GM18526 (cell line): ENCODE data around the gene VPS41.

Experiments
- POLR2A ChIP-seq: IDR thresholded peaks from 3 replicates; pipeline ENCODE4 v1.6.1; 2011; ENCODE audit not compliant: insufficient read length; ENCODE audit errors: extremely low read depth

VPS41 gene

DNA sequence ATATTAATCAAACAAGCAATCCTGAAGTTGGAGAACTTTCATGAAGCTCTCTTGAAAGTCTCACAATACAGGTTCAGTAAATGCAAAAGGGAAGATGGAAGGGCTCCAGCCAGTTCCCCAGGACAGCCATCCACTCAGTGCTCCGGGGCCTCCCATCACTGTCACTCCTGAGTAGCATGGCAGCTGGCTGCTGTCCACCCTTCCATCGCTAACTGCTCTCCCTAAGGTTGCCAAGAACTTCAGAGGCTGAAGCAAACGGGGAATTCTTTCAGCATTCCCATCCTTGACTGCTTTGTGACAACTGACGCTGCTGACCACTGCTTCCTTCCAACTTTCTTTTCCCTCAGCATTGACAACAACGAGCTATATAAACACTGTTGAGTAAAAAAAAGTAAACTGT lies 69.1 kb downstream of the VPS41 start:
- no peak for TF ChIP-seq POLR2A

DNA sequence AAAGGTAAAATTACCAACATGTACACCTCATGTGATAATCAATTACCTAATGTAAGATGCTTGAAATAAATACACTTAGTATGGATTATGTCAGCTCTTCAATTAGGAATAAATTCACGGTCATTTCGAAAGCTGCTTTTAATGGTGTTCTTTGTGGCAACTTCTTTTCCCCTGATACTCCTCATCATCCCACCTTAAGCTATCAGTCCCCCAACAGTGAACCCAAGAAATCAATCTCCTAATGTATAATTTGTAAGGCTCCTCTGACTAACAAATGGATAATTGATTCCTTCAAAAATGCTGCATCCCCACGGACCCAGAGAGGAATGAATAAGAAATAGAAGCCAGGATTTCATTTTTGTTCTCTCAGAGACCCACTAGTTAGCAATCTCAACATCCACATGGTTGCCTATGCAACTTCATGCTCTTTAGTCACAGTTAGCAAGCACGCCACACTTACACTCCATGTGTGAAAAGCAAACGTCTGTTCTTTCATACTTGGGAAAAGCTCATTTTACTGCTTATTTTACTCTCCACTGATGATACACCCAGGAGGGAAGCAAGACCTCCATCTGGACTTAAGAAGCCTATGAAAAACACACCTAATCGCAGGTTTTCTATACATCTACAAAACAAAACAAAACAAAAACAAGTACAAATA lies 70.1 kb downstream of the VPS41 start:
- TF ChIP-seq POLR2A = no peak

DNA sequence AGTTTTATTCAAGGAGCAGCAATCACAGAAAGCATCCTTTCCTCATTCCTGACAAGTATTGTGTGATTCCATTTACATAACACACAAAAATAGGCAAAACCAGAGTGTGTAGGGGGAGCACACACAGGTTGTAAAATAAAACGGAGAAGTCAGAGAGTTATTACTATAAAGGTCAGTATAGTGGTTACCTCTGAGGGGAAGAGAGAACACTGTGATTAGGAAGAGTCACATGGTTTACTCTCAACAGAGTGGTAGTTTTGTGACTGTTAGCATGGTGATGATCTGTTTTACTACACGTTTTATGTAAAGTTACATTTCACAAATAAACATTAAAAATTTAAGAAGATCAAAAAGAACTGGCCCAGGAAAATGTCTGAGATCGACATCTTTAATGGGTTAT lies 74.6 kb downstream of the VPS41 start:
- no peak for TF ChIP-seq POLR2A

DNA sequence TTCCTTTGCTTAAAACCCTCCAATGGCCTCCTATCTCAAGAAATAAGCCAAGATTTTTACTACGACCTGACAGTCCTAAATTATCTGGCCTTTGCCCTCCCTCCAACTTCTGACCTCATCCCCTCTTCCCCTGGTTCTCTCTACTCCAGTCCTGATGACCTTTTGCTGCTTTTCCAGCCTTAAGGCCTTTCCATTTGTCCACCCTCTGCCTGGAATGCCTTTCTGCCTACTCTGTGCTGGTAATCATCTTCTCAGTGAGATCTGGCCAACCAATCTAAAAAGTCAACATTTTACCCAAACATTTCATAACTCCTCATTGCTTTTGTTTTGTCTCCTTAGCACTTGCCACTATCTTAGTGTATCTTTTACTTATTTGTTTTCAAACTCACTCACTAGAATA lies 75.7 kb downstream of the VPS41 start:
- no peak for TF ChIP-seq POLR2A

DNA sequence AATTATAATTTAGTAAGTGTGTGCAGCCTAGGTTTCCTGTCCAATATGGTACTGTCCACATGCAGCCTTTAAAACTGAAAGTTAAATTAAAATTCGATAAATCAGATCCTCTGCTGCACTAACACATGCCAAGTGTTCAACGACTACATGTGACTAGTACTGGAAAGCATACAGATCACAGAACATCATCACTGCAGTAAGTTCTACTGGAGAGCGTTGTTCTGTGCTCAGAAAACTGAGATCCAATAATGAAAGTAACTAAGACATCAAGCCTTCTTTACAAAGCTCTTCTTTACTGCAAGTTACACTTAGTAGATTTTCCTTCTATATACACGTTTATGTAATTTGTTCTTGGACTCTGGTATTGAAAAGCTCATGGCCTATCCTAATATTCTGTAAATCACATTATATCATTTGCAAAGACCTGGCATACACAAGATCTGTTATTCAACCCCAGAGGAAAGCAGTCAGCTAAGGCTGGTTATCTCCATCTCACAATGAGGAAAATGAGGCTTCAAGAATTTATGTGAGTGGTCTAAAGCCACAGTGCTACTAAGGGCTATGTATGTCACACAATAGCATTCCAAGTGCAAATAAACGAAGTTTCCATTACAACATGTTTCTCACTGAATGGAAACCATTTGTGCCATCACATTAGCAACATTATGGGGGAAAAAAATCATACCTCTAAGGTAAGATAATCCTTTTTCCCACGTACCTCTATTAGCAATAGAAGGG lies 77.6 kb downstream of the VPS41 start:
- no peak for TF ChIP-seq POLR2A

DNA sequence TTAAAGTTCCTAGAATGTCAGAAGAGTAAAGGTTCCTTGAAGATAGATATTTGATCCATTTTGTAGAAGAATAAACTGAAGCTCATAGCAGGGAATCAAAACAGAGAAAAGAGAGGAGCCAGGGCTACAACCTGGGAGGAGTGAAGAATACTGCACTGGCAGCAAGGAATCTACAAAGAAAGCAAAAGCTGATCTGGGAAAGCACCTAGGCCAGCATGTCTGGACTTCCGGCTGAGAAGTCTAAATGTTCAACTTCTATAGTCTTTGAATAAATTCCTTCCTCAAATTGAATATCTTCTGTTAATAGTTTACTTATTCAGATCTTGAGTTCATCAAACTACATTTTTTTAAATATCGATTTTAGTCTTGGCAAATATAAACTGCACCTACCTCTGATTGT lies 78.2 kb downstream of the VPS41 start:
- no peak for TF ChIP-seq POLR2A

DNA sequence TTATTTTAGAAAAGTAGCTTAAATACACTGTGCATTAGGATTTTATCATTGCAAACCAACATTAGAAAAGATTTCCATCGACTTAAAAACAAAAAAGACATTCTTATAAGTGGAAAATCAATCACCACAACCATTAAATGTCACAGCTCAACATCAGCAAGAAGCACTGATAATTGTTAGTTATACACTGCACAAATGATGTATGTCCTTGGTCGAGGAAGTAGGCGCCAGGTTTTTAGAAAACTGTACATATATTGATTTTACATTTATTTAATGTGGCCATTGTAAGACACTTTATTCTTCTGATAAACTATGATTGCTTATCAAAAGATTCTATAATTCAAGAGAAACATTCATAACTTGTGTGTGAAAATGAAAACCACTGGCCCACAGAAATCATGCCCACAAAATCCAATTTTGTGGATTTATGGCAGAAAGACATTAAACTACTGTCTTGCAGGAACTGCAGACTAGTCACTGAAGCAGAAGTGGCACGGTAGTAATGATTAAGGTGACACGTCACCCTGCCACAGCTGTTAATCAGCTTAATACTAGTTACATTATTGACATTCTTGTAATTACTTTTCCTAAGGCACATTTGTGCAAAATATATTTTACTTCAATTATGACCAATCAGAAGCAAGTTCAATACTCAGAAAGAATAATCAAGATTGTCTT lies 79.4 kb downstream of the VPS41 start:
- no peak for TF ChIP-seq POLR2A

DNA sequence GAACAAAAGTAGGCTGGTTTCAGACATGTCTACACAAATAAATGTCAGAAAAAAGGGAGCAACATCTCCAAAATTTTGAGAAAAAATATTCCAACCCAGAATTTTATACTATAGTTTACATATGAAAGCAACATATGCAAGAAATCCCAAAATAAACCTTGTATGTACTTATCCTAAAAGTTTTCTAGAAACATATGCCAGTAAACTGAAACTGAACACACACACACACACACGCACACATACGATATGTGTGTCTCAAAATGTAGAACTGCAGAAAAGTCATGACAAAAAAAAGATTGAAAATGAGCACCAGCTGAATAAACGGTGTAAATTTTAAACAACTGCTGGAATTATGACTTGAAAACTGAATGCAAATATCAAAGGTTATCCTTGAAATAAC lies 81.0 kb downstream of the VPS41 start:
- no peak for TF ChIP-seq POLR2A

DNA sequence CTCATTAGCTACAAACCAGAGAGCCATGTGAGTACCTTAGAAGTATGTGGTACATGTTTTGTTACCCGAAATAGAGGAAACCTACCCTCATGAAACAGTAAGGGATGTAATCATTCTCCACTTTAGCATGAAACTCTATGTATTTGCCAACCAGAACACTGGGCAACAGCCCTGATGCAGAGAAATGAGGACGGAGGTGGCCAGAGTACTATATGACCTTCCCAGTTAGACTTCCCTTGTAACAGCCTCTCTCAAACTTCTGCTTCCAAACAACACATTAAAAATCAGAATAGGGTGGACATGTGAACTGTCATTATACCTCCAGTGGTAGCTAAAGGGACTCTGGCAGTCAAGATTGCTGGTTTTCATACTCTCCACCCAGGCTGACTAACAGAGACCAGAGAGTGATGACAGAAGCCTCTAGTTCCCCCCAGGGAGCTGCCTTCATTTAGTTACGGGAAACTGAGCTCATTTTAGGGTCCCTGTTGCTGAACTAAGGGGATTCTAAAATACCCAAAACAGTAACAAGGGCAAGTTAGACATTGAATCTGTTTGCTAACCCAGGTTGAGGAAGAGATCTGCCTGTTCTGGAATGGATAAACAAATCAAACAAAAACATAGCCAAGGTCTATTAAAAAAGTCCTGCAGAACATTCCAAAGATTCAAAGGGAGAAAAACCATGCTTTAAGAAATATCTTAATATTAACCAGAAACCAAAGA lies 83.1 kb downstream of the VPS41 start:
- TF ChIP-seq POLR2A = no peak

DNA sequence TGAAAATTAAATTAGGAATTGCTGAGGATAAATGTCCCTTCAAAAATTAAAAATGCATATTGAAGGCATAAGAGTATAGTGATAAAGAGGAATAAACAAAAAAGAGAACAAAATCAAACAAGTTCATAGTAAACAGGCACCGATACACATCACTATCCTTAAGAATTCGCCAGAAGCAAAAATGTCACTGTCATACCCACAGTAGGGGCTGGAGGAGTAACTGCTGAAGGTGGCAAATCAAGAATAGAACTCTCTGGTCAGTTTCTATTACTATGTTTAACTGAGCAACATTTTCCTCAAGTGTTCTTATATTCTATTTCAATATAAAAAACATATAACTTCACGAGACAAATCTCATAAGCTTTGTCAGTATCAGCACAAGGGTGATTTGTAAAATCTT lies 84.0 kb downstream of the VPS41 start:
- TF ChIP-seq POLR2A = no peak

DNA sequence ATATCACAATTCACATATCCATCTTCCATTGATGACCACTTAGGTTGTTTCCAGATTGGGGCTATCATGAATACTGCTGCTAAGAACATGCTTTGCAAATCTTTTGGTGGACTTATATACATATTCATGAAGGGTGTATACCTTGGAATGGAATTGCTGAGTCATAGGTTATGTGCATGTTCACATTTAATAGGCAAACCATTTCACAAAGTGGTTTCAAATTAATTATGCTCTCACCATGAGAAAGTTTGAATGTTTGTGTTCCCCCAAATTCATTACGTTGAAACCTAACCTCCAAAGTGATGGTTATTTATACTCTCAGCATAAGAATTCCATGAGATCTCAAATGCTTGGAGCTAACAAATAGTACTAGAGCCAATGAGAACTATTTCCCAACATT lies 86.4 kb downstream of the VPS41 start:
- TF ChIP-seq POLR2A = no peak

DNA sequence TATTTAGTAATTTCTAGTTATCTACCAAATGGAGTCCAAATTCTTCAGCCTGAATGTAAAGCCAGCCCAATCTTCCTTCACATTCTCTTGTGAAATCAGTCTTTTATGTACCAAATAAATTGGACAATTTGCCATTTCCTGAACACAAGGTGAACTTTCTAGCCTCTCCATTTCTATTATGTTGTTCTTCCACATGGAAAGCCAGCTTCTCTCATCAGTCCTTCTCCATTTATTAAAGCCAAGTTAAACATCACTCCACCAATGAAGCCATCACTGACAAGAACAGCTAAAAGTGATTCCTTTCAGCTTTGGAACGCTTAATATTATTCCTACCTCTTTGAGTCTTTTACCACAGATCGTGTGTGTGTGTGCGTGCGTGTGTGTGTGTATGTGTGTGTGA lies 88.4 kb downstream of the VPS41 start:
- TF ChIP-seq POLR2A = no peak

DNA sequence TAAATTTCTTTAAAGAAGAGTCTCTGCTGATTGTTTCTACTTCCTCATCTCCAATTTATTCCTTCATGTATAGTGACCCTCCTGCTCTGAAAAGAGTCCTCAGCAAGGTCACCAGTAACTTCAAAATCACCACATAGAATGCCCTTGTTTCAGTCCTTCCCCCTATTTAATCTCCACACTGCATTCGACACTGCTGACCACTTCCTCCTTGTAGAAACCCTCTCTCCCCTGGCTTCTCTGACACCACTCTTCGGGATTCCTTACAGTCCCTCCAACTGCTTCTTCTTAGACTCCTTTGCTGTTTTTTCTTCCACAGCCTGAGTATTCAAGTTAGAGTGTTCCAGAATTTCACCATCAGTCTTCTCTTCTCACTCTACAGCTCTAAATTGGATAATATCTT lies 89.5 kb downstream of the VPS41 start:
- no peak for TF ChIP-seq POLR2A

DNA sequence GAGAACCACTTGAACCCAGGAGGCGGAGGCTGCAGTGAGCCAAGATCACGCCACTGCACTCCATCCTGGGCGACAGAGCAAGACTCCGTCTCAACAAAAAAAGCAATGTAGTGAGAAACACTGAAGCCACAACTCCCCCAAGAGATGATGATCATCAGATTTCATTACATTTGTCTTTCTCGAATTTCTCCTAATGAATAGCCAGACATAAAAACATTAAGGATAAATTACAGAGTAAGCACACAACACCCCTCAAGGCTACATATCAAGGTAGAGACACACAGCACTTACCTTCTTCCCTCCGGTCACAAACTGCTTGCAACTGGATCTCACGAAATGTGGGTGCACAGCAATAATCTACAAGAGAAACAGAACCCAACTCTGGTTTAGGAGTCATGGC lies 91.5 kb downstream of the VPS41 start:
- no peak for TF ChIP-seq POLR2A

DNA sequence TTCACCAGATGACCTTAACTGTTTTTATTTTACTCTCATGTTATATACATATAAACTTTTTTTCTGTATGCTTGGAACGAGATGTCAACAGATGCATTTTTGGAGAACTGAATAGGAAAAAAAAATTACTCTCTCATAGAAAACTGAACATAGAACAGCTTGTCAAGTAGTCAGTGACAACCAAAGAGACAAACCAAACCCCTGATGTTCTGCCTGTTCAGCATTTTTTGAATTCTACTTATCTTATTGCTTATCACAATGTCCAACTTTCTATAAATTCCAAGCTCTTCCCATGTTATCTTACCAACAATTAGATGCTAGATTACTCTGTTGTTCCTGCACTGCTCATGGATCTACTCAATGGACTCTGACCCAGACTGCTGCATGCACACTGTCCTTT lies 95.2 kb downstream of the VPS41 start:
- TF ChIP-seq POLR2A = no peak

DNA sequence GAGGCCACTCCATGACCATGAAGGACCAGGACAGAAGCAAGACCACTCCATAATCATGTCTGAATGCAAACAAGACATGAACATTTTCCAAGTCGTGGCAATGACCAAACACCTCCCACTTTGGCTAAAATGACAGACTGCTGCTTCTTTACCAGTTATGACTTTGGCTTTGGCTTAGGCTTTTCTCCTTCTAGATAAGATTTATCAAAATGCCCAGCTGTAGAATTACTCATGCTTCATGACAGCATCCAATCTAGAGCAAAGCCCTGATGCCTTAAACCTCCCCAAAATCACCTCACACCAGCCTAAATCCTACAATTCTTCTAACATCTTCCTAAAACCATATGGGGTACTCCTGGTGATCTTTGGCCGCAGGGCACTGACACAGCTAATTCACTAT lies 102.1 kb downstream of the VPS41 start:
- no peak for TF ChIP-seq POLR2A
